HG03066 (cell line): ENCODE data around the gene HACD4.

Source experiments
- ATAC-seq: cut with Tn5 transposase; IDR thresholded peaks from one replicate; pipeline ENCODE4 v1.9.1; 2021; ENCODE audit warnings: low read depth; ENCODE audit not compliant: unreplicated experiment

The HACD4 gene, protein sequence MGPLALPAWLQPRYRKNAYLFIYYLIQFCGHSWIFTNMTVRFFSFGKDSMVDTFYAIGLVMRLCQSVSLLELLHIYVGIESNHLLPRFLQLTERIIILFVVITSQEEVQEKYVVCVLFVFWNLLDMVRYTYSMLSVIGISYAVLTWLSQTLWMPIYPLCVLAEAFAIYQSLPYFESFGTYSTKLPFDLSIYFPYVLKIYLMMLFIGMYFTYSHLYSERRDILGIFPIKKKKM

DNA sequence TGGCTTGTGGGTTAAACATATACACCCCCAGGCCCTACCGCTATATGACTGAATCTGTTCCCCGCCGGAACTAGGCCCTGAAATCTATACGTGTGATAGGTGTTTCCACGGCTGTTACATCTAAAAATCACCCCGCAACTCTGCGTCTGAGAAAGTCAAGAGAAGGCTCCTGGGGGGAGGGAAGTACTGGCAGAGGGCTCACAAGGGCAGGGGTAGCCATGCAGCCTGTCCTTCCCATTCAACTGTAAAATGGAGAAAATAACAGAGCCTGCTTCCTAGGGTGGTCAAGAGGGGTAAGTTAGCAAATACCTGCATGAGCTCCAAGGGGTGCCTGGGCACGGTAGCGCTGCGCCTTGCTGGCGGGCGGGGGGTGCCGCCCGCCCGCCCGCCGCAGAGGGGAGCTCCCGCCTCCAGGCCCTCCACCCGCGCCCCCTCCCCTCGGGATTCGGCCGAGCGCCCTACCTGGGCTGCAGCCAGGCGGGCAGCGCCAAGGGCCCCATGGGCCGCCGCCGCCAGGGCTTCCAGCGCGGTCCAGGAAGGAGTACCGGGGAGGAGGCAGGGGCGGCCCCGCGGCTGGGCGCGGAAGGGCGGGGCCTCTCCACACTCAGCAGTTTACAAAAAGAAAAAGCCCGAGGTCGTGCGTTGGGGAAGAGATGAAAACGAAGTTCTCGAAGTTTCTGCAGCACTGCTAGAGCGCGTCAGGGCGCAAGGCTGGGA lies at the start of gene HACD4:
HACD4 (minus strand) TSS at position 550 of the 717 bp plus-strand sequence; CDS start at position 500, 50 bp downstream.
- ATAC-seq: peak; percentile 81

DNA sequence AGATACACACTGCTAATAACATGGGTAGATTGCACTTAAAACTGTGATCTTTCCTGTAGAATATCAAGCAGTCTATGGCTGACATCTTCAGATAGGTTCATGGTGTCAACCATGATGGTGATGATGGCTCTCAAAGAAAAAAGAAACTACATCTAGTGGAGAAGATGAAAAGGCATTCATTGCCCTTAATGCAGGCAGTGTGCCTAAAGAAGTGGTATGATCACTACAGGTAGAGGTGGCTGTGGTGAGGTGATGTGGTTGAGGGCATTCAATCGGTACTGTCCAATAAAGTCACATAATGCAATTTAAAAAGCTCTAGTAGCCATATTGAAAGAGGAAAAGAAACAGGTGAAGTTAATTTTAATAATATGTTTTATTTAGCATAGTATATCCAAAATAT lies 49.4 kb upstream of the HACD4 start:
- ATAC-seq: no peak

DNA sequence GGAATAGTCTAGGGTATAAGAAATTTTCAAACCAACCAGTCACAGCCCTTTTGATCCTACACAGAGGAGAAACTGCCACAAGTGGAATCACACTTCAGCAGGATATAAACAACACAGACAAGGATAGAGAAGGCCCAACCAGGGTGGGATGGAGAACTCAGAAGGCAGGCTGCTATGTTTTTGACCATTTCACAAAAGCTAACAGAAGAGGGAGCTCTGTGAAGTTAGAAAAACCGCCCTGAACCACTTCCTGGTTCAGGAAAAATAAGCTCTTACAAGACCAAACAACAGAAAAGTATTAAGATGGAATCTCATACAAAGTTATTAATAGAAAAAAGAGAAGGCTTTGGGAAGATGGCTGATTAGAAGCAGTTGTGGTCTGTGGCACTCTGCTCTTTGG lies 47.3 kb upstream of the HACD4 start:
- ATAC-seq: no peak

DNA sequence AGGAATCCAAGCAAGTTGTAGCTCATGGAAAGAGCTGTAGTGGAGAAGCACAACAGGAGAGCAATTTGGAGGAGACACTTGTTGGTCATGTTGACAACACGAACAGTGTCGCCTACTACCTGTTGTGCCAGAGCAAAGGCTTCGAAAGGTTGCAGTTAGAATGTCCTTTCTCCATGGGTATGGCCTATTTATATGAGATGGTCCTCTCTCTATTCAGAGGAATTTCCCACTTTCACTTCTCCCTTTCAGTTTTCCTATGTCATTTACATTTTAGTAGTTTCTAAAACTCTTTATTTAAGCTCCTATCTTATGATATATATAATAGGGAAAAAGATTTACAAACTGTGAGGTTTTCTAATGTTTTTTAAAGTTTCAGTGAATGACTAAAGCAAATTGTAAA lies 46.3 kb upstream of the HACD4 start, which contains the start of gene IFNB1:
IFNB1 (minus strand) TSS at position 162 of the 400 bp plus-strand sequence; CDS start at position 89, 73 bp downstream.
- ATAC-seq: no peak

DNA sequence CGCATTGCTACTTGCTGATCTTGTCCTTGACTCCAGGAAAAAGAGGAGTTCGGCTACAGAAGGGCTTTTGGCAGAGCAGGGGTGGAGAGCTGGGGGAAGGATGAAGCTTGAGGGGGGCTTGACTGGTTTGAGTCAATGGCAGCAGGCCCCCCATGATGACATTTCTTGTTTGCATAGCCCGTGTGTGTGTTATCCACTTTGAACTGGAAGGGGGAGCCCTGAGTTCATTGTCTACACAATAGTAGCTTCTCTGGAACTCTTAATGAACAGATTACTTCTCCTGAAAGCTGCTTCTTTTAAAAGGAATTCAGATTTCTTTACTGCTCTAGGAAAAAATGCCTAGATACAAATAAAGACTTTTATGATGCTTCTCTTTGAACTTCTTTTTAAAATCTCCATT lies 44.0 kb upstream of the HACD4 start:
- ATAC-seq: no peak

DNA sequence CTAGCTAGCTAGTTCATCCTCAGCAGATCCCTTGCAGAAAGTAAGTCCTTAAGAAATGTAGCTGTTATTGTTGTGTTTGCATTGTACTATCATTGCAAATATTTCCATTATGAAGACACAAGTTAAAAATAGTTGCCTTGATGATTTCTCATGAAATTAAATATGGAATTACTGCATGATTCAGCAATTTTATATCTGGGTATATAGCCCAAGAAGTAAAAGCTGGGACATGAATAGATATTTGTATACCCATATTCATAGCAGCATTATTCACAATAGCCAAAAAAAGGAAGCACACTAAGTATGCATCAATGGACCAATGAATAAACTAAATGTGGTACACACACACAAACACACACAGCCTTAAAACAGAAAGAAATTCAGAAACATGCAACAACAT lies 39.5 kb upstream of the HACD4 start:
- no peak for ATAC-seq

DNA sequence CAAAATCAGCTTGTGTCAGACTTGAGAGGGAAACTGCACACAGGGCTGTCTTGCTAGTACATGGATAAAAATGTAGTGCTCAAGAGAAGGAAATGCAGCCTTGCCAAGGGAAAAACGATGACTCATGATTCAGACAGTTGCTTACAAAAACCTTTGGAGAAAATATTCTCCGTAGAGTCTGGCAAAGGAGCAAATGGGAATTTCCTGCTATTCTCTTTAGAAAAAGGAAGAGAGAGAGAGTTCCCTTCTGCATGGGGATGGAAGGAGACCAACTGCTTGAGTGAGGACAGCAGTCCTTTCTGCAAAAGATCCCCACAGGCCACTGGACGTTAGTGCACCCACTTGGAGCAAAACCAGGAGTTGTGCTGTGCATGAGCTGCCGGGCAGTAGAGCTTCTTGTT lies 38.7 kb upstream of the HACD4 start:
- no peak for ATAC-seq

DNA sequence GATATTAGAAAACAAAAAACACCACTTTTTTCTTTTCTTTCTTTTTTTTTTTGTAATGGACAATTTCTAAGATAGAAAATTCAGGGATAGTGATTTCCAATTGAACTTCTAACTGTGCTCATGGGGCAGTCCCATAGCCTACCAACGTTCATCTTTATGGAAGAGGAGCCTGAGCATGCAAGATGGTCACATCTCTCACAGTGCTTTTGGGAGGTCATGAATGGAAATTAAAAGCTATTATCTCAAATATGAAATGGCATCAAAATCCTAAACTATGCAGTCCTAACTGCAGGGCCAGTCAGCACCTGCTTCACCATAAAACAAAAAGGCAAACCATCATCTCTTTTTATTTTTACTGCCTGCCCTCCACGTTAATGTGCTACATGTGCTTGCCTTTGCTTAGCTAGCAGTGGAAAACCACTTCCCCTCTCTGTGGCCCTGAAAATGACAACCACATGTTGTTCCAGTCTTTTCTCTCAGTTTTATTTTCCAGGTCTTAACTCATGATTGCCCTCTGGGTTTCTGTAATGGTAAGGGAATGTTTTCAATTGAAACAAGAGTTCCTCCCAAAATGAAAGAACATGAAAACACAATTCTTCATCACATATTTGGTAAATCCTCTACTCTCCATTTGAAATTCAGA lies 29.6 kb upstream of the HACD4 start:
- ATAC-seq: no peak

DNA sequence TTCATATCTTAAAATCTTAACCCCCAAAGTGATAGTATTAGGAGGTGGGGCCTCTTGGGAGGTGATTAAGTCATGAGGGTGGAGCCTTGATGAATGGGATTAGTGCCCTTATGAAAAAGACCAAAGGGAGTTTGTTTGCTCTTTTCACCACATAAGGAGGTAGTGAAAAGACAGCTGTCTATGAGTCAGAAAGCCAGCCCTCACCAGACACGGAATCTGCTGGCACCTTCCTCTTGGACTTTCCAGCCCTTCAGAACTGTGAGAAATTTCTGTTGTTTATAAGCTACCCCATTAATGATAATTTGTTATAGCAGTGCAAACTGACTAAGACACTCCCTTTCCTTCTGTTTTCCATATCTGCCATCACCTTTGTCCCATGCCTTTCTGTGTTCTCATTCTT lies 25.5 kb upstream of the HACD4 start:
- ATAC-seq: no peak

DNA sequence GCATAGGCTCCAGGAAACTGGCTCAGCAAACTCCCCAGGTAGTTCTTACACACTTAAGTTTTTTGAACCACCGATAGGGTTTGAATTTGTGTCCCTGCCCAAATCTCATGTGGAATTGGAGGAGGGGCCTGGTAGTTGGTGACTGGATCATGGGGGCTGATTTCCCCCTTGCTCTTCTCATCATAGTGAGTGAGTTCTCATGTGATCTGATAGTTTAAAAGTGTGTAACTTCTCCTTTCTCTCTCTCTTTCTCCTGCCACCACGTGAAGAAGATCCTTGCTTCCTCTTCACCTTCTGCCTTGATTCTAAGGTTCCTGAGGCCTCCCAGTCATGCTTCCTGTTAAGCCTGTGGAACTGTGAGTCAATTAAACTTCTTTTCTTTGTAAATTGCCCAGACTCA lies 22.4 kb upstream of the HACD4 start:
- ATAC-seq: no peak

DNA sequence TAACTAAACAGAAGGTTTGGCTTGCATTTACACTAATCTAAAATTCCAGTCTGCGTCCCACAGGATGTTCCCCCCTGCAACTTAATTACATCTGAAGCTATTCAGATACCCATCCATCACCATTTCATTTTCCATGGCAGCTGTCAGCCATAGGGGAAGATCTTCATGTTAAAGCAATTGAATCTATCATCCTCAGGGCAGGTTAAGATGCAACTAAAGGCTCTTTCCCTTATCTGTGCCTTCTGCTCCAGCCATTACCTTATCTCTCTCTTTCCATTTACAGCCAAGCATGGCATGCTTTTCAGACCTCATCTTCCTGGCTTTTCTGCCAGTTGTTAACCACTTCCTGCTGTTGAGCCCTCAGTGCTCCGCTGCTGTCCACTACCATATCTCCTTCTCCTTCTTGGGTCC lies 15.8 kb upstream of the HACD4 start:
- ATAC-seq: no peak

DNA sequence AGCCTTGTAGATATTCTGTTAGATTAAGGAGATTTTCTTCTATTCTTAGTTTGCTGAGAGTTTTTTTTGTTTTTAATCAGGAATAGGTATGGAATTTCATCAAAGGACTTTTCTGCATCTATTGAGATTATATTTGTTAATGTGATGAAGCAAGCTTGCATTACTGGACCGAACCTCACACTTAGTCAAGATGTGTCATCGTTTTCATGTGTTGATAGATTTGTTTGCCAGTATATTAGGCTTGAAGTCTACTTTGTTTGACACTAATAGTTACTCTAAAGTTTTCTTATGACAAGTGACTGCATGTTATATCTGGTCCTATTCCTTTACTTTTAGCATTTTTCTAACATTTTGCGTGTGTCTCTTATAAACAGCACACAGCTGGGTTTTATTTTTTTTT lies 12.4 kb upstream of the HACD4 start:
- ATAC-seq: no peak

DNA sequence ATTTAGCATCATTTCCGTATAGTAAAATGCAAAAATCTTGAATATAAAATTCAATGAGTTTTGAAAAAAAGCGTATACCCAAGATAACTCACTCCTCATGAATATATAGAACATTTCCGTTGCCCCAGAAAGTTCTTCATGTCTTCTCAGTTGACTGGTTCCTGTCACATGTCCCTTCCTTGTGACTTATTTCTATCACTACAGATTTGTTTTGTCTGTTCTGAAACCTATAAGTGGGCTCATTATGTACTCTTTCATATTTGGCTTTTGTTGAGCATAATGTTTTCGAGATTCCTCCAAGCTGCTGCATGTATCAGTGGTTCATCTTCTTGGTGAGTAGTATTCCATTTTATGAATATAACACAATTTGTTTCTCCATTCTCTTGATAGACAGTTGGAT lies 11.0 kb upstream of the HACD4 start:
- ATAC-seq: no peak

DNA sequence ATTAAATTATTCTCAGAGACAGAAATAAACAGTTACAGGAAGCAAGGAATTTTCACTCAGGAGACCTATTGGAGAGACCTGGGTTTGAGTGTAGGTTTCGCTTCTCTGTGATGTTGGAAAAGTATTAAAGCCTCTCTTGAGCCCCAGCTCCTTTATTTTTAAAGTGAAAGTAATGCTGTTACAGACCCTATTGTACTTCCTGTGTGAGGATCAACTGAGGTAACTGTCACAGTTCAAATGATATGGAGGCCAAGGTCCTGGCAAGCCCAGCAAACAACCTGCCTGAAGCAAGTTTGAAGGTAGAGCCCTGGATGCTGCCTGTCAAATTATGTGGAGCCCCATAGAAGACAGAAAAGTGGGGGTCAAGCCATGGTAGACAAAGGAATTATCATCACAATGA lies 7.9 kb upstream of the HACD4 start:
- ATAC-seq: no peak

DNA sequence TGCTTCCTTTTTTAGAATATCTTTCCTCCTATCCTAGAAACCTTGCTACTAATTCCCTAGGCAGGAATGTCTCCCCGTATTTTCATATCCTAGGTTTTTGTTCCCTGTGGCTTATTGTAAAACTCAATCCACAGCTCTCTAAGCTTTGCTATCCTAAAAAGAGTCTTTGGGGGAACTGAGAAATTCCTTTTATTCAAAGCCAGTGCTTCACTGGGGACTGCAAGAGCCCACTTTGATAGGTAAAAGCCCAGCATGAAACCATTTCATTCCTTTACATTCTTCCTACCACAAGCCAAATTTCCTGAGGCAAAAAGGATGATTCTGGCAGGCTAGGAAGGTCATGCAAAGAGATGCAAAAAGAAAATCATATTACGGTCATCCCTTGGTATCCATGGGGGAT lies 5.8 kb upstream of the HACD4 start:
- no peak for ATAC-seq

DNA sequence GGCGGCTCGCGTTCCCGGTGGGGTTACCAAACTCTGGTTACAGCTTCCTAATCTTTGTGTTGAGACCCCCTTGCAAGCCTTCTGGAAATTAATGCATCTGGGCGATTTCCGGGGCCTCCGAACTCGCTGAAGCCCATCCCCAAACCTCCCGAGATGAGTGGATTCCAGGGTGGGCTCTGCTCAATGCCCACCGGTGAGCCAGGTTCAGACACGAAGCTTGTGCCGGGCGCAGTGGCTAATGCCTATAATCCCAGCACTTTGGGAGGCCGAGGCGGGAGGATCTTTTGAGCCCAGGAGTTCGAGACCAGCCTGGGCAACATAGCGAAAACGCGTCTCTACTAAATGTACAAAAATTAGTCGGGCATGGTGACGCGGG lies 356 bp upstream of the HACD4 start:
- ATAC-seq: no peak

DNA sequence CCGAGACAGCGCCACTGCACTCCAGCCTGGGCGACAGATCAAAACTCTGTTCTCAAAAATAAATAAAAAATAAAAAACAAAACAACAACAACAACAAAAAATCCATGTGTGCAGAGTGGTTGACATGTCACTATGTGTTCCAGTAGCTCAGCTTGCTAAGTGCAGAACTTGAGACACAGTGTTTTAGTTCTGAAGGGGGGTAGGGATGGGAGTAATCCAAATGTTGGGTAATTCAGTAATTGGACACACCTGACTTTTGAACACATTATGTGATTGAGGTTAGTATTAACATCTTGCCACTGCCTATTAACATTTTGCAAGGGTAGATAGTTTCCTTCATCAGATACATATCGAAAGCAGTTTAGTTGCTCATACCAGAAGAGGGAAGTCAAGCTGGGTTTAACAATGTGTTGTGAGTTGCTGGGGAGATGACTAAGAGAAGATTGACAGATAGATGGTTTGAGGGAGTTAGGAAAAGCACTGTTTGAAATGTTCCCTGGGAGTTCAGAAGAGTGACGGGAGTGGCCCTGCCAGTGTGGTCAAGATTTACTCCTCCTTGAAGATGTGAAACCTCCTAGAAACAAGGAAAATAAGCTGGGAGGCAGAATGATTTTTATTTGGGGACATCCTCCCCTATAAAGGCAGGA lies 928 bp downstream of the HACD4 start:
- peak; percentile 51 for ATAC-seq

DNA sequence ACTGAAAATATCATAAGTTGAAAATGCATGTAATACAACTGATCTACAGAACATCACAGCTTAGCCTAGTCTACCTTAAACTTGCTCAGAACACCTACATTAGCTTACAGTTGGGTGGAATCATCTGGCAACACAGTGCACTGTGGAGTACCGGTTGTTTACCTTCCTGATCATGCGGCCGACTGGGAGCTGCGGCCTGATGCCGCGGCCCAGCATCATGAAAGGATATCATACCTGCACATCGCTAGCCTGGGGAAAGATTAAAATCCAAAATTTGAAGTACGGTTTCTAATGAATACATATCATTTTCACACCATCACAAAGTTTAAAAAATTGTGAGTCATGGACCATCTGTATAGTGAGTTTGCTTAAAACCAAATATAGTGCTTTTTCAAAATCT lies 1.8 kb downstream of the HACD4 start:
- no peak for ATAC-seq

DNA sequence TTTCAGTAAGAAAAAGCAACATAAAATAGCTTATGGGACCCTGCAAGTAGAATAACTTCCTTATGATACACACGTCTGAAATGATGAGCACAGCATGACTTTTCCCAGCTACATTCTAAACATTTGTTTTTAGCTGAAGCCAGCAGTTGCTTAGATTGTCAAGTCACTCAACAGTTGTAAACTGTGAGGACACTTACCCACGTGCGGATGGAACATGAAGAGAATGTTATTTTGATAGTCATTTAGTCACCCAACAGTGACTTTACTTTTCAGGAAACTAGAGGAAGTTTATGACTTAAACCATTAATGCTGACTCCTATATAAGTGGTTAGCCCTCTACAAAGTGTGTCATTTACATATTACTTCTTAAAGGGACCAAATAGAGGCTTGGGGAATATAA lies 3.0 kb downstream of the HACD4 start:
- no peak for ATAC-seq

DNA sequence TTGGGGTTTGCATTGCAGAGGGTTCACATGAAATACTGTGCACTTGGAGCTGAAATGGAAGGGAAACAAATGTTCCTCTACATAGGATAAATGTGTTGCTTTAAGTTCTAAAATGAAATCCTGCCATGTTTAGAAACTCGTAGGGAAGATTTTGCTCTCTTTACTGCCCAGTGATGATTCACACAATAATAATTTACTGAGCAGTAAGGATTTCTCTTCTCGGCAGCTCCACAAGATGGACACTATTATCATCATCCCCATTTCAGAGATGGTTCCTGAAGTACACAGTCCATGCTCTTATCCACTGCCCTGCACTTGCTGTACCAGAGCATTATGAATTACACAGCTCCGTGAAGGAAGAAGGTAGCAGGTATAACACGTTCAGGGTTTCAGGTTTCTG lies 4.1 kb downstream of the HACD4 start:
- ATAC-seq: no peak

DNA sequence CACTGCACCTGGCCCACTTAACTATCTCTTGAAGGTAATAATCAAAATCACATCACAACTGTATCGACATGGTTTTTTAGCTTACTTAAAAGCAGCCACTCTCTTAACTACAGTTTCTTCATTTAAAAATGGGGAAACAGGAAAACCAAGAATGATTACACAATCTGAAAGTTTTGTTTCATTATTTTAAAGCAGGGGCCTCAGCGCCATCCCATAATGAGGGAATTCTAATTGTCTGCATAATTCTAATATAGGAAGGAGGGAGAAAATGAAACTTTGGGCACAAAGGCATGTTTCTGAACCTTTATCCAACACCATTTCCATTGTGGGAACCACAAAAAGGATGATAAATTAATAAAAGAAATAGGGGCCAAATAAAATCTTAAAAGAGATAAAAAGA lies 7.6 kb downstream of the HACD4 start:
- no peak for ATAC-seq
